PC-9 (cell line): ENCODE results near the gene GMPPB. TPM values are rescaled to one million over a fixed set of nuclear protein-coding genes. Genes with fewer than 3 reads are reported as not detected.

Source experiments
- BruUV-seq: library from RNA; stranded (reverse); fragments of 400-500 nt; replicated peaks from 2 replicates; lab custom pipeline; 2021; lab: Mats Ljungman, UMichigan
- CTCF ChIA-PET: fragments of 300-600 bp; sonication (Branson Sonifier 250); formaldehyde crosslinking; loops from one replicate; lab custom pipeline; 2022; ENCODE audit warnings: antibody characterized with exemption; lab: Charles Lee
- POLR2A ChIA-PET: fragments of 300-600 bp; sonication (Branson Sonifier 250); formaldehyde crosslinking; loops from one replicate; lab custom pipeline; 2022; ENCODE audit warnings: antibody characterized with exemption; ENCODE audit not compliant: unreplicated experiment; lab: Charles Lee
- DNase-seq, 2 experiments: peaks; one replicate each; pipeline versions ENCODE4 v3.0.0 to v3.0.0-alpha.2; 2015 to 2022; ENCODE audit warnings: mixed read lengths in 1 of 2
- H2AFZ ChIP-seq: fragments of 200-600 bp; sonication (generic); 2 replicates; pipeline ENCODE4 v1.8.1; 2017; ENCODE audit warnings: antibody characterized with exemption
- H3F3A ChIP-seq: fragments of 200-600 bp; sonication (generic); 2 replicates; pipeline ENCODE4 v1.8.1; 2017; ENCODE audit warnings: antibody characterized with exemption, mild to moderate bottlenecking, low read depth; ENCODE audit not compliant: insufficient read depth
- H3K27ac ChIP-seq: fragments of 200-600 bp; sonication (generic); 2 replicates; pipeline ENCODE4 v1.6.1; 2016; ENCODE audit warnings: mixed run types
- H3K27me3 ChIP-seq: fragments of 200-600 bp; sonication (generic); 2 replicates; pipeline ENCODE4 v1.6.1; 2016; ENCODE audit warnings: low read depth, mixed run types; ENCODE audit not compliant: insufficient read depth
- H3K36me3 ChIP-seq: fragments of 200-600 bp; sonication (generic); 2 replicates; pipeline ENCODE4 v1.6.1; 2016; ENCODE audit warnings: low read depth, mixed run types
- H3K4me1 ChIP-seq: fragments of 200-600 bp; sonication (generic); replicated peaks from 2 replicates; pipeline ENCODE4 v1.6.1; 2016; ENCODE audit warnings: mixed run types; ENCODE audit not compliant: insufficient read depth
- H3K4me2 ChIP-seq: fragments of 200-600 bp; sonication (generic); 2 replicates; pipeline ENCODE4 v1.6.1; 2017; ENCODE audit warnings: mixed run types
- H3K4me3 ChIP-seq: fragments of 200-600 bp; sonication (generic); 2 replicates; pipeline ENCODE4 v1.6.1; 2016; ENCODE audit warnings: mixed run types
- H3K79me2 ChIP-seq: fragments of 200-600 bp; sonication (generic); 2 replicates; pipeline ENCODE4 v1.6.1; 2017; ENCODE audit warnings: low read depth, mixed run types
- H3K9me2 ChIP-seq: fragments of 200-600 bp; sonication (generic); 2 replicates; pipeline ENCODE4 v1.8.1; 2017; ENCODE audit warnings: mild to moderate bottlenecking; ENCODE audit not compliant: insufficient read depth
- H3K9me3 ChIP-seq: fragments of 200-600 bp; sonication (generic); 2 replicates; pipeline ENCODE4 v1.8.1; 2016; ENCODE audit warnings: low read depth; ENCODE audit not compliant: insufficient read depth
- H4K20me1 ChIP-seq: fragments of 200-600 bp; sonication (generic); 2 replicates; pipeline ENCODE4 v1.8.1; 2017; ENCODE audit not compliant: insufficient read depth
- EZH2 ChIP-seq: fragments of 200-600 bp; sonication (generic); IDR thresholded peaks from 2 replicates; pipeline ENCODE4 v1.8.0; 2017; ENCODE audit warnings: antibody characterized with exemption, low read depth
- intact Hi-C: fragments of 100-400 bp; cut with micrococcal nuclease; formaldehyde crosslinking; loops from one replicate; pipeline ENCODE4 v1.10.0; 2022; ENCODE audit not compliant: unreplicated experiment
- total RNA-seq: library from RNA; stranded (reverse); gene quantifications from 2 replicates; pipeline ENCODE4 v1.2.3, GENCODE V29; 2021
- TF ChIP-seq, protein P1 (sequence below): fragments of 200-600 bp; sonication (generic); conservative IDR thresholded peaks from 2 replicates; pipeline ENCODE4 v1.6.1; 2017; ENCODE audit warnings: mixed run types, antibody characterized with exemption, mild to moderate bottlenecking, moderate library complexity

GMPPB gene
- total RNA-seq, 1 experiment from 2014 or later = 20.4 TPM

DNA sequence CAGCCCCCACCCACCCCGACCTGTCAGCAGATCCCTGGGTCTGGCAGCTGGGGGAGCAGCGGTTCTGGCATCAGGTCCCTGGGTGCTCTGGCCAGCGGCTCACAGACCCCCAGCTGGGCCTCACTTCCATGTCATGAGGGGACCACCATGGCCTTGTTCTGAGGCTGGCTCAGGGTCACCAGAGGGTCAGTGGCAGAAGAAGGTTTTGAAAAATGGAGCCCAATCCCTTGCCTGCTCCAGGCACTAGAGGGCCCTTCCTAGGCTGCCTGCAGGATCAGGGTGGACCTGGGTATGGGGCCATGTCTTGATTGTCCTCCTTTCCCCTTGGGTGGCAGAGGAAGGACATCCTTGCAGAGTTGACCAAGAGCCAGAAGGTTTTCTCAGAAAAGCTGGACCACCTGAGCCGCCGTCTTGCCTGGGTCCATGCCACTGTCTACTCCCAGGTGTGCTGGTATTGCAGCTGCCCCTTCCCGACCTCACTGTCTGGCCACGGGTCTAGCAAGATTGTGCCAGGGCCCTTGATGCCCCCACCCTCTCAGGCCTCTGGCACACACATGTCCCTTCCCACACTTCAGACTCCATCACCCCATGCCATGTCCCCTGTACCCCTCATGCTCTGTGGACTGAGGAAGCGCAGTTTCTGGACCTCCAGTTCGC, 17.2 kb downstream of the GMPPB start:
- DNase-seq = no peak
- Histone ChIP-seq H3K4me1 (no peaks in the 10 kb centered on the region), H3K79me2 (no peaks in the 10 kb centered on the region), H2AFZ (no peak overlapping the region), H3K9me2 (no peaks in the 10 kb centered on the region), H4K20me1 (no peaks in the 10 kb centered on the region), H3K27ac (no peak overlapping the region), H3K4me2 (no peak overlapping the region), H3K27me3 (no peaks in the 10 kb centered on the region), H3K4me3 (no peak overlapping the region), H3F3A (peaks cover 8% of the 10 kb centered on the region; the same call in 1 of the 2 replicates), H3K36me3 (no peaks in the 10 kb centered on the region), H3K9me3 (no peaks in the 10 kb centered on the region)
- BruUV-seq = no TSS peak
- intact Hi-C loops = loop anchor here (10.0 kb wide), 1 partner anchor 478 kb away; no protein-coding TSS in a partner anchor
- TF ChIP-seq, protein P1, sequence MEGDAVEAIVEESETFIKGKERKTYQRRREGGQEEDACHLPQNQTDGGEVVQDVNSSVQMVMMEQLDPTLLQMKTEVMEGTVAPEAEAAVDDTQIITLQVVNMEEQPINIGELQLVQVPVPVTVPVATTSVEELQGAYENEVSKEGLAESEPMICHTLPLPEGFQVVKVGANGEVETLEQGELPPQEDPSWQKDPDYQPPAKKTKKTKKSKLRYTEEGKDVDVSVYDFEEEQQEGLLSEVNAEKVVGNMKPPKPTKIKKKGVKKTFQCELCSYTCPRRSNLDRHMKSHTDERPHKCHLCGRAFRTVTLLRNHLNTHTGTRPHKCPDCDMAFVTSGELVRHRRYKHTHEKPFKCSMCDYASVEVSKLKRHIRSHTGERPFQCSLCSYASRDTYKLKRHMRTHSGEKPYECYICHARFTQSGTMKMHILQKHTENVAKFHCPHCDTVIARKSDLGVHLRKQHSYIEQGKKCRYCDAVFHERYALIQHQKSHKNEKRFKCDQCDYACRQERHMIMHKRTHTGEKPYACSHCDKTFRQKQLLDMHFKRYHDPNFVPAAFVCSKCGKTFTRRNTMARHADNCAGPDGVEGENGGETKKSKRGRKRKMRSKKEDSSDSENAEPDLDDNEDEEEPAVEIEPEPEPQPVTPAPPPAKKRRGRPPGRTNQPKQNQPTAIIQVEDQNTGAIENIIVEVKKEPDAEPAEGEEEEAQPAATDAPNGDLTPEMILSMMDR = no peak
- TF ChIP-seq EZH2 = no peak
- CTCF ChIA-PET = no interaction called here
- POLR2A ChIA-PET = interaction anchor here (0.6 kb wide), 1 partner anchor 126 kb away, joined by 4 read pairs; no protein-coding TSS in a partner anchor

DNA sequence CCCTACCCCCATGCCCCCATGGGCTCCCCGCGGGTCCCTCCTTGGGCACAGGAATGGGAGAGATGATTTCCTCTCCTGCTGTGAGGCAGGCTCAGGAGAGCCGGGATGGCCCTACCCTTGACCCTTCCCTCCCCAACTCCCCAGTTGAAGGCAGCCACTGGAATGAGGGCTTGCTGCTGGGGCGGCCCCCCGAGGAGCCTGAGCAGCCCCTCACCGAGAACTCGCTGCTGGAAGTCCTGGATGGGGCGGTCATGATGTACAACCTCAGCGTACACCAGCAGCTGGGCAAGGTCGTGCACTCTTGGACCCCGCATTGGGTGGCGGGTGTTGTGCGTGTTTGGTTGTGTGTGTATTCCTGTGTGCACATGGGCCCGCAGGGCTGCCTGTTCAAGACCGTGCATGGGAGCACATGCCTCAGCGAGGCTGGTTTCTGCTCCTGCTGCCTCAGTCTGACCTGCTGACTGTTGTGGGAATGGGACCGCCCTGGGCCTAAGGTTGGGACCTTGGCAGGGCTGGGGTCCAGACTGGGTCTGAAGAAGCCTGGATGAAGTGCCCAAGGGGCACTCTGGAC, 18.3 kb downstream of the GMPPB start:
- TF ChIP-seq, protein P1 = no peak
- TF ChIP-seq EZH2 = no peak
- no peaks in the 10 kb centered on the region for H3K36me3 ChIP-seq

DNA sequence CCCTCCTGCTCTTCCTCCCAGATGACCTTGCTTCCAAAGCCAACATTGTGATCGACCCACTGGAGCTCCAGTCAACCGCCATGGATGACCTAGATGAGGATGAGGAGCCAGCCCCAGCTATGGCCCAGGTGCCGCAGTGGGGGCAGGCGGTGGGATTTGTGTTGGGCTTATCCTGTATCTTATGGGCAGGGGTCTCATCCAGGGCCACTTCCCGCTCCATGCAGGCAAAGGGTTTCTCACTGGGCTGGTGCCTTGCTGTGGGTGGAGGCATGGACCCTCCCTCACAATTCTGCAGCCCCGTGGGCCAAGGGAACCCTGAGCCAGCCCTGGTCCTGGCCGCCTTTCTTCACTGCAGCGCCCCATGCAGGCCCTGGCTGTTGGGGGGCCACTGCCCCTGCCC, 19.1 kb downstream of the GMPPB start:
- H2AFZ ChIP-seq = no peak overlapping the region
- H3K4me1 ChIP-seq = no peaks in the 10 kb centered on the region
- no peaks in the 10 kb centered on the region for H3K9me3 ChIP-seq
- H3K79me2 ChIP-seq = no peaks in the 10 kb centered on the region
- ChIA-PET CTCF (no interaction called here), POLR2A (no interaction called here)
- DNase-seq = no peak
- H3F3A ChIP-seq = no peaks in the 10 kb centered on the region
- intact Hi-C loops = loop anchor here (5.0 to 10.0 kb wide), 2 partner anchors 203 to 480 kb away; no protein-coding TSS in a partner anchor
- no peak overlapping the region for H3K4me3 ChIP-seq
- TF ChIP-seq, protein P1 = no peak
- TF ChIP-seq EZH2 = no peak
- H4K20me1 ChIP-seq = no peaks in the 10 kb centered on the region
- no peaks in the 10 kb centered on the region for H3K9me2 ChIP-seq
- H3K27ac ChIP-seq = no peak overlapping the region
- no peaks in the 10 kb centered on the region for H3K27me3 ChIP-seq
- no peaks in the 10 kb centered on the region for H3K36me3 ChIP-seq
- no TSS peak for BruUV-seq
- no peak overlapping the region for H3K4me2 ChIP-seq

More for the DNA sequence above, 18.3 kb downstream of the GMPPB start:
- Histone ChIP-seq H3F3A (peaks cover 6% of the 10 kb centered on the region; the same call in 1 of the 2 replicates), H3K4me2 (no peak overlapping the region), H3K79me2 (no peaks in the 10 kb centered on the region), H3K27me3 (no peaks in the 10 kb centered on the region), H2AFZ (no peak overlapping the region), H3K9me2 (no peaks in the 10 kb centered on the region), H3K27ac (no peak overlapping the region), H3K9me3 (no peaks in the 10 kb centered on the region), H3K4me3 (no peak overlapping the region), H4K20me1 (no peaks in the 10 kb centered on the region), H3K4me1 (no peaks in the 10 kb centered on the region)
- BruUV-seq = no TSS peak
- ChIA-PET POLR2A (no interaction called here), CTCF (no interaction called here)
- intact Hi-C loops = loop anchor here (10.0 kb wide), 1 partner anchor 479 kb away; no protein-coding TSS in a partner anchor
- DNase-seq = no peak
